Measurements from ENCODE around the gene MBOAT7. TPM values are rescaled to one million over a fixed set of nuclear protein-coding genes. Genes with fewer than 3 reads are reported as not detected.
"Not testable (repeated sequence)": the region's sequence is repeated elsewhere in the genome, so short reads cannot be mapped to it uniquely, and the experiment has no call there.

Gene MBOAT7
- total and polyA plus RNA-seq, 2 donors (not counting 3 experiments of a cell fraction or from before 2014, with no cell fraction given): 204 to 218 TPM

- H3K4me1 ChIP-seq (ENCODE audit: control insufficient read depth, extremely low read depth, insufficient read depth, low read length); POLR2A ChIA-PET; H2AFZ ChIP-seq (ENCODE audit: low read depth, low read length); H3K4me3 ChIP-seq (replicated peaks in 1 of 3; ENCODE audit: insufficient read depth in 1 of 3, low read depth in 1 of 3, low read length in 3 of 3); BruUV-seq (replicated peaks); FAIRE-seq; H3K27me3 ChIP-seq (ENCODE audit: control insufficient read depth in 2 of 2, insufficient read depth in 2 of 2, low read length in 2 of 2); DNase-seq (ENCODE audit: low read depth, low spot score); H4K20me1 ChIP-seq (replicated peaks; ENCODE audit: control insufficient read depth, extremely low read depth, insufficient read depth, low read length); H3K4me2 ChIP-seq (ENCODE audit: insufficient read depth, low read length); dilution Hi-C loops (cut with MboI; ENCODE audit: extremely low pct_ligation_motif_present, low sequenced_read_pairs); H3K9me1 ChIP-seq (replicated peaks; ENCODE audit: control insufficient read depth, extremely low read depth, insufficient read depth, low read length); H3K9me3 ChIP-seq (replicated peaks; ENCODE audit: control insufficient read depth, insufficient read depth, low read length); intact Hi-C loops (cut with micrococcal nuclease); H3K27ac ChIP-seq (ENCODE audit: insufficient read depth, low read depth, low read length); H3K9ac ChIP-seq (replicated peaks; ENCODE audit: extremely low read depth, insufficient read depth, low read length): not testable (repeated sequence)
- Histone ChIP-seq H3K79me2 (ENCODE audit: control insufficient read depth, insufficient read depth, low read length) (peaks cover 12% of the 10 kb centered on the region), H3K36me3 (ENCODE audit: control insufficient read depth in 2 of 2, extremely low read depth in 1 of 2, insufficient read depth in 2 of 2, low read length in 2 of 2) (peaks cover 6 to 41% of the 10 kb centered on the region in 2 experiments)
- CTCF ChIA-PET: interaction anchor here (1.1 to 2.2 kb wide), 2 partner anchors 11 to 13 kb away, joined by 3 to 5 read pairs; no protein-coding TSS in a partner anchor
Measured at GRCh38 chr19:54181894-54182293, 7.5 kb downstream of the MBOAT7 start.

- no peaks in the 10 kb centered on the region for H3K9me1 ChIP-seq (replicated peaks; ENCODE audit: control insufficient read depth, extremely low read depth, insufficient read depth, low read length)
- no peak overlapping the region for H3K4me2 ChIP-seq (ENCODE audit: insufficient read depth, low read length)
- no peak overlapping the region for H3K4me3 ChIP-seq (replicated peaks in 1 of 3; ENCODE audit: insufficient read depth in 1 of 3, low read depth in 1 of 3, low read length in 3 of 3)
- H4K20me1 ChIP-seq (replicated peaks; ENCODE audit: control insufficient read depth, extremely low read depth, insufficient read depth, low read length): no peaks in the 10 kb centered on the region
- H2AFZ ChIP-seq (ENCODE audit: low read depth, low read length): no peak overlapping the region
- POLR2A ChIA-PET: no interaction called here
- CTCF ChIA-PET: interaction anchor here (1.0 to 2.2 kb wide), 5 partner anchors 10 to 86 kb away, joined by 3 to 6 read pairs (median 3); partner anchors contain the start of gene TSEN34
- peaks cover 4% of the 10 kb centered on the region for H3K79me2 ChIP-seq (ENCODE audit: control insufficient read depth, insufficient read depth, low read length)
- no TSS peak for BruUV-seq (replicated peaks)
- peaks cover 9 to 41% of the 10 kb centered on the region in 2 experiments for H3K36me3 ChIP-seq (ENCODE audit: control insufficient read depth in 2 of 2, extremely low read depth in 1 of 2, insufficient read depth in 2 of 2, low read length in 2 of 2)
- H3K4me1 ChIP-seq (ENCODE audit: control insufficient read depth, extremely low read depth, insufficient read depth, low read length): no peaks in the 10 kb centered on the region
- DNase-seq (ENCODE audit: low read depth, low spot score): no peak
- no peak for FAIRE-seq
- dilution Hi-C loops (cut with MboI; ENCODE audit: extremely low pct_ligation_motif_present, low sequenced_read_pairs): no loop called here
- TF ChIP-seq MYC (IDR thresholded peaks at IDR 0.05; ENCODE audit: low read depth, low read length): no peak
- TF ChIP-seq POLR2A (IDR thresholded peaks at IDR 0.05; ENCODE audit: low read depth, low read length): no peak
- no peak for TF ChIP-seq POLR2AphosphoS5 (IDR thresholded peaks at IDR 0.05; ENCODE audit: insufficient read depth, low read depth, low read length)
- no peak for TF ChIP-seq MAX (IDR thresholded peaks at IDR 0.05; ENCODE audit: insufficient read depth, insufficient read length)
- no peak for TF ChIP-seq JUN (IDR thresholded peaks at IDR 0.05; ENCODE audit: borderline replicate concordance, insufficient read depth, insufficient read length, low read depth)
- TF ChIP-seq FOS (IDR thresholded peaks at IDR 0.05; ENCODE audit: borderline replicate concordance, insufficient read depth, low read length): no peak
- no peak for TF ChIP-seq EZH2 (IDR thresholded peaks at IDR 0.05; ENCODE audit: borderline replicate concordance, low read depth, low read length, severe bottlenecking)
- TF ChIP-seq CTCF (IDR thresholded peaks at IDR 0.05; ENCODE audit: extremely low read depth in 1 of 2, insufficient read depth in 1 of 2, low read depth in 1 of 2, low read length in 2 of 2): no peak
- no peak for TF ChIP-seq GATA2 (IDR thresholded peaks at IDR 0.05; ENCODE audit: insufficient read depth, insufficient read length, low read depth, low read length)
- no peaks in the 10 kb centered on the region for H3K9me3 ChIP-seq (replicated peaks; ENCODE audit: control insufficient read depth, insufficient read depth, low read length)
- no peak overlapping the region for H3K27ac ChIP-seq (ENCODE audit: insufficient read depth, low read depth, low read length)
- H3K9ac ChIP-seq (replicated peaks; ENCODE audit: extremely low read depth, insufficient read depth, low read length): no peak overlapping the region
- intact Hi-C loops (cut with micrococcal nuclease): loop anchor here (1.0 kb wide), 1 partner anchor 9 kb away; the partner anchor contains the start of gene MBOAT7
- H3K27me3 ChIP-seq (ENCODE audit: control insufficient read depth in 2 of 2, insufficient read depth in 2 of 2, low read length in 2 of 2): no peaks in the 10 kb centered on the region
Measured at GRCh38 chr19:54180691-54181091, 8.7 kb downstream of the MBOAT7 start.
